ENCODE data around the gene RAB35. TPM values are rescaled to one million over a fixed set of nuclear protein-coding genes. Genes with fewer than 3 reads are reported as not detected.

Gene RAB35
- total RNA-seq, 1 experiment from 2014 or later, result 57.1 TPM

GRCh38 chr12:120076651-120077050 lies 39.9 kb downstream of the RAB35 start:
- intact Hi-C loops (cut with micrococcal nuclease), result no loop called here
- H3K4me2 ChIP-seq (ENCODE audit: low read length), result no peak overlapping the region
- H3K9ac ChIP-seq (ENCODE audit: low read length), result no peak overlapping the region
- no TSS peak for BruUV-seq (replicated peaks)
- H3K27me3 ChIP-seq (ENCODE audit: insufficient read depth, low read length), result no peaks in the 10 kb centered on the region
- no peak for DNase-seq (ENCODE audit: low read depth, low spot score)
- no peak overlapping the region for H2AFZ ChIP-seq (ENCODE audit: low read depth, low read length, poor library complexity, severe bottlenecking)
- no peaks in the 10 kb centered on the region for H4K20me1 ChIP-seq (ENCODE audit: insufficient read depth)
- no peak overlapping the region for H3K27ac ChIP-seq (ENCODE audit: low read depth, low read length)
- no peak overlapping the region for H3K4me3 ChIP-seq (replicated peaks in 1 of 2; ENCODE audit: low read depth in 1 of 2, low read length in 2 of 2)
- peaks cover 17 to 22% of the 10 kb centered on the region in 2 experiments for H3K4me1 ChIP-seq (ENCODE audit: control insufficient read depth in 1 of 2, insufficient read depth in 2 of 2, low read length in 2 of 2)
- CTCF ChIA-PET, result no interaction called here
- H3K79me2 ChIP-seq (ENCODE audit: insufficient read depth, low read length), result no peaks in the 10 kb centered on the region
- TF ChIP-seq, protein P1, sequence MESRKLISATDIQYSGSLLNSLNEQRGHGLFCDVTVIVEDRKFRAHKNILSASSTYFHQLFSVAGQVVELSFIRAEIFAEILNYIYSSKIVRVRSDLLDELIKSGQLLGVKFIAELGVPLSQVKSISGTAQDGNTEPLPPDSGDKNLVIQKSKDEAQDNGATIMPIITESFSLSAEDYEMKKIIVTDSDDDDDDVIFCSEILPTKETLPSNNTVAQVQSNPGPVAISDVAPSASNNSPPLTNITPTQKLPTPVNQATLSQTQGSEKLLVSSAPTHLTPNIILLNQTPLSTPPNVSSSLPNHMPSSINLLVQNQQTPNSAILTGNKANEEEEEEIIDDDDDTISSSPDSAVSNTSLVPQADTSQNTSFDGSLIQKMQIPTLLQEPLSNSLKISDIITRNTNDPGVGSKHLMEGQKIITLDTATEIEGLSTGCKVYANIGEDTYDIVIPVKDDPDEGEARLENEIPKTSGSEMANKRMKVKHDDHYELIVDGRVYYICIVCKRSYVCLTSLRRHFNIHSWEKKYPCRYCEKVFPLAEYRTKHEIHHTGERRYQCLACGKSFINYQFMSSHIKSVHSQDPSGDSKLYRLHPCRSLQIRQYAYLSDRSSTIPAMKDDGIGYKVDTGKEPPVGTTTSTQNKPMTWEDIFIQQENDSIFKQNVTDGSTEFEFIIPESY (IDR thresholded peaks at IDR 0.05; ENCODE audit: extremely low read depth, insufficient replicate concordance, low read length), result no peak
- TF ChIP-seq JUND (IDR thresholded peaks at IDR 0.05), result no peak
- no peak for TF ChIP-seq CEBPB (IDR thresholded peaks at IDR 0.05; ENCODE audit: low read depth)
- no peak for TF ChIP-seq SP1 (IDR thresholded peaks at IDR 0.05; ENCODE audit: low read depth)
- TF ChIP-seq SRF (IDR thresholded peaks at IDR 0.05; ENCODE audit: low read depth), result no peak
- no peak for TF ChIP-seq CBX3 (IDR thresholded peaks at IDR 0.05; ENCODE audit: low read depth)
- TF ChIP-seq, protein P2, sequence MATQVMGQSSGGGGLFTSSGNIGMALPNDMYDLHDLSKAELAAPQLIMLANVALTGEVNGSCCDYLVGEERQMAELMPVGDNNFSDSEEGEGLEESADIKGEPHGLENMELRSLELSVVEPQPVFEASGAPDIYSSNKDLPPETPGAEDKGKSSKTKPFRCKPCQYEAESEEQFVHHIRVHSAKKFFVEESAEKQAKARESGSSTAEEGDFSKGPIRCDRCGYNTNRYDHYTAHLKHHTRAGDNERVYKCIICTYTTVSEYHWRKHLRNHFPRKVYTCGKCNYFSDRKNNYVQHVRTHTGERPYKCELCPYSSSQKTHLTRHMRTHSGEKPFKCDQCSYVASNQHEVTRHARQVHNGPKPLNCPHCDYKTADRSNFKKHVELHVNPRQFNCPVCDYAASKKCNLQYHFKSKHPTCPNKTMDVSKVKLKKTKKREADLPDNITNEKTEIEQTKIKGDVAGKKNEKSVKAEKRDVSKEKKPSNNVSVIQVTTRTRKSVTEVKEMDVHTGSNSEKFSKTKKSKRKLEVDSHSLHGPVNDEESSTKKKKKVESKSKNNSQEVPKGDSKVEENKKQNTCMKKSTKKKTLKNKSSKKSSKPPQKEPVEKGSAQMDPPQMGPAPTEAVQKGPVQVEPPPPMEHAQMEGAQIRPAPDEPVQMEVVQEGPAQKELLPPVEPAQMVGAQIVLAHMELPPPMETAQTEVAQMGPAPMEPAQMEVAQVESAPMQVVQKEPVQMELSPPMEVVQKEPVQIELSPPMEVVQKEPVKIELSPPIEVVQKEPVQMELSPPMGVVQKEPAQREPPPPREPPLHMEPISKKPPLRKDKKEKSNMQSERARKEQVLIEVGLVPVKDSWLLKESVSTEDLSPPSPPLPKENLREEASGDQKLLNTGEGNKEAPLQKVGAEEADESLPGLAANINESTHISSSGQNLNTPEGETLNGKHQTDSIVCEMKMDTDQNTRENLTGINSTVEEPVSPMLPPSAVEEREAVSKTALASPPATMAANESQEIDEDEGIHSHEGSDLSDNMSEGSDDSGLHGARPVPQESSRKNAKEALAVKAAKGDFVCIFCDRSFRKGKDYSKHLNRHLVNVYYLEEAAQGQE (IDR thresholded peaks at IDR 0.05; ENCODE audit: low read depth), result no peak
- TF ChIP-seq, protein P3, sequence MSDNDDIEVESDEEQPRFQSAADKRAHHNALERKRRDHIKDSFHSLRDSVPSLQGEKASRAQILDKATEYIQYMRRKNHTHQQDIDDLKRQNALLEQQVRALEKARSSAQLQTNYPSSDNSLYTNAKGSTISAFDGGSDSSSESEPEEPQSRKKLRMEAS (IDR thresholded peaks at IDR 0.05), result no peak
- no peak for TF ChIP-seq CTCF (IDR thresholded peaks at IDR 0.05 in 2 of 3, conservative IDR thresholded peaks at IDR 0.05 in 1 of 3; ENCODE audit: borderline replicate concordance in 1 of 3, insufficient read depth in 1 of 3, low read depth in 2 of 3, low read length in 2 of 3)
- TF ChIP-seq ZFX (IDR thresholded peaks at IDR 0.05), result no peak
- TF ChIP-seq ELF1 (IDR thresholded peaks at IDR 0.05; ENCODE audit: borderline replicate concordance, low read depth), result no peak
- no peak for TF ChIP-seq EZH2phosphoT487 (IDR thresholded peaks at IDR 0.05; ENCODE audit: borderline replicate concordance)
- TF ChIP-seq, protein P4, sequence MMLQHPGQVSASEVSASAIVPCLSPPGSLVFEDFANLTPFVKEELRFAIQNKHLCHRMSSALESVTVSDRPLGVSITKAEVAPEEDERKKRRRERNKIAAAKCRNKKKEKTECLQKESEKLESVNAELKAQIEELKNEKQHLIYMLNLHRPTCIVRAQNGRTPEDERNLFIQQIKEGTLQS (IDR thresholded peaks at IDR 0.05), result no peak
- no peak for TF ChIP-seq RAD21 (IDR thresholded peaks at IDR 0.05; ENCODE audit: low read depth)
- no peak for TF ChIP-seq POLR2A (IDR thresholded peaks at IDR 0.05; ENCODE audit: borderline replicate concordance, extremely low read depth, insufficient read depth, insufficient read length)
- no peak for TF ChIP-seq TCF7L2 (IDR thresholded peaks at IDR 0.05; ENCODE audit: borderline replicate concordance, extremely low read depth, insufficient read depth, insufficient read length)
- RAD21 ChIA-PET (ENCODE audit: low non-redundant PET in 1 of 2, low total read pairs in 2 of 2, uncharacterized antibody in 2 of 2, unreplicated experiment in 2 of 2), result no interaction called here
- ATAC-seq, result no peak
- H3K9me3 ChIP-seq (ENCODE audit: control insufficient read depth in 1 of 2, insufficient read depth in 1 of 2, low read depth in 1 of 2, low read length in 2 of 2), result no peaks in the 10 kb centered on the region
- no peaks in the 10 kb centered on the region for H3K9me2 ChIP-seq (ENCODE audit: insufficient read depth)
- POLR2A ChIA-PET, result no interaction called here
- no peaks in the 10 kb centered on the region; a peak in 1 of 4 replicates for H3K36me3 ChIP-seq (ENCODE audit: control insufficient read depth in 1 of 2, insufficient read depth in 2 of 2, low read length in 2 of 2)
